Endothelial cell of umbilical vein (primary cell): ENCODE data around the gene INTS6. TPM values are rescaled to one million over a fixed set of nuclear protein-coding genes. Genes with fewer than 3 reads are reported as not detected.

Source experiments
- BruUV-seq: library from RNA; stranded (reverse); fragments of 400-500 nt; replicated peaks from 2 replicates; lab custom pipeline; 2021; lab: Mats Ljungman, UMichigan
- CTCF ChIA-PET: fragments of 300-600, 350-600 bp; sonication (Branson Sonifier 250); formaldehyde crosslinking; loops from one replicate; lab custom pipeline; 2021; ENCODE audit warnings: antibody characterized with exemption, inconsistent platforms; lab: Charles Lee
- POLR2A ChIA-PET: fragments of 300-600, 350-600 bp; sonication (Branson Sonifier 250); formaldehyde crosslinking; loops from one replicate; lab custom pipeline; 2021; ENCODE audit warnings: antibody characterized with exemption, inconsistent platforms; lab: Charles Lee
- DNase-seq: peaks from one replicate; pipeline ENCODE4 v3.0.0-alpha.2; 2011; ENCODE audit warnings: low read depth, low spot score
- FAIRE-seq: peaks from 2 replicates; lab custom pipeline; 2011; peaks lifted over from hg19 to GRCh38; lab: Jason Lieb, UNC
- H2AFZ ChIP-seq: 2 replicates; pipeline ENCODE4 v1.6.0; 2012; ENCODE audit warnings: low read depth, low read length, control low read depth, inconsistent platforms
- H3K27ac ChIP-seq: 2 replicates; pipeline ENCODE4 v1.5.1; 2011; ENCODE audit warnings: low read depth, mild to moderate bottlenecking, control low read depth, low read length, moderate library complexity; ENCODE audit not compliant: insufficient read depth
- H3K27me3 ChIP-seq, 2 experiments: 2 replicates each; pipeline versions ENCODE4 v1.6.0 to v1.6.1; 2011; ENCODE audit warnings: low read length in 2 of 2, mixed read lengths in 1 of 2; ENCODE audit not compliant: control insufficient read depth in 2 of 2, insufficient read depth in 2 of 2
- H3K36me3 ChIP-seq, 2 experiments: 2 replicates in 1 of 2; 3 replicates in 1 of 2; pipeline ENCODE4 v1.5.1; 2011; ENCODE audit warnings: low read length in 2 of 2, mild to moderate bottlenecking in 1 of 2, moderate library complexity in 1 of 2; ENCODE audit not compliant: control insufficient read depth in 2 of 2, insufficient read depth in 2 of 2; ENCODE audit errors: extremely low read depth in 1 of 2
- H3K4me1 ChIP-seq: 3 replicates; pipeline ENCODE4 v1.5.1; 2011; ENCODE audit warnings: mild to moderate bottlenecking, low read length; ENCODE audit not compliant: control insufficient read depth, insufficient read depth; ENCODE audit errors: extremely low read depth
- H3K4me2 ChIP-seq: 2 replicates; pipeline ENCODE4 v1.6.1; 2011; ENCODE audit warnings: low read length, control low read depth, mixed read lengths; ENCODE audit not compliant: insufficient read depth
- H3K4me3 ChIP-seq, 3 experiments: fragments of 200-600 bp in 1 of 3; sonication (generic), shearing (Covaris generic) in 1 of 3; replicated peaks in 1 of 3; 2 replicates each; pipeline ENCODE4 v1.5.1; 2011 to 2016; ENCODE audit warnings: control low read depth in 3 of 3, low read length in 3 of 3, mild to moderate bottlenecking in 2 of 3, inconsistent platforms in 1 of 3, low read depth in 1 of 3, moderate library complexity in 1 of 3; ENCODE audit not compliant: insufficient read depth in 1 of 3
- H3K79me2 ChIP-seq: 2 replicates; pipeline ENCODE4 v1.6.0; 2012; ENCODE audit warnings: low read length, inconsistent platforms; ENCODE audit not compliant: control insufficient read depth, insufficient read depth
- H3K9ac ChIP-seq: replicated peaks from 2 replicates; pipeline ENCODE3; 2011; ENCODE audit warnings: low read length, control low read depth; ENCODE audit not compliant: insufficient read depth; ENCODE audit errors: extremely low read depth
- H3K9me1 ChIP-seq: replicated peaks from 3 replicates; pipeline ENCODE4 v1.6.0; 2011; ENCODE audit warnings: mild to moderate bottlenecking, low read length; ENCODE audit not compliant: control insufficient read depth, insufficient read depth; ENCODE audit errors: extremely low read depth
- H3K9me3 ChIP-seq: replicated peaks from 2 replicates; pipeline ENCODE4 v1.5.1; 2012; ENCODE audit warnings: low read length, inconsistent platforms; ENCODE audit not compliant: control insufficient read depth, insufficient read depth
- H4K20me1 ChIP-seq: replicated peaks from 2 replicates; pipeline ENCODE3; 2011; ENCODE audit warnings: mild to moderate bottlenecking, low read length; ENCODE audit not compliant: control insufficient read depth, insufficient read depth; ENCODE audit errors: extremely low read depth
- CTCF ChIP-seq, 2 donors: IDR thresholded peaks; 1 replicate in 1 of 2; 2 replicates in 1 of 2; pipeline ENCODE4 v1.5.1; 2011; ENCODE audit warnings: low read length in 2 of 2, mild to moderate bottlenecking in 2 of 2, moderate library complexity in 2 of 2, control low read depth in 1 of 2, inconsistent platforms in 1 of 2, low read depth in 1 of 2; ENCODE audit not compliant: insufficient read depth in 1 of 2; ENCODE audit errors: extremely low read depth in 1 of 2
- EZH2 ChIP-seq: IDR thresholded peaks from 2 replicates; pipeline ENCODE4 v1.6.1; 2012; ENCODE audit warnings: borderline replicate concordance, low read depth, mild to moderate bottlenecking, moderate library complexity, low read length, inconsistent platforms; ENCODE audit not compliant: severe bottlenecking
- FOS ChIP-seq: IDR thresholded peaks from 2 replicates; pipeline ENCODE4 v1.6.1; 2011; ENCODE audit warnings: mild to moderate bottlenecking, low read length, moderate library complexity, borderline replicate concordance; ENCODE audit not compliant: insufficient read depth
- GATA2 ChIP-seq: IDR thresholded peaks from 2 replicates; pipeline ENCODE4 v1.7.0; 2011; ENCODE audit warnings: low read depth, mild to moderate bottlenecking, moderate library complexity, mixed read lengths, low read length; ENCODE audit not compliant: insufficient read length, insufficient read depth
- JUN ChIP-seq: IDR thresholded peaks from 2 replicates; pipeline ENCODE4 v1.6.1; 2011; ENCODE audit warnings: borderline replicate concordance, low read depth; ENCODE audit not compliant: insufficient read length, insufficient read depth
- MAX ChIP-seq: IDR thresholded peaks from 2 replicates; pipeline ENCODE4 v1.6.1; 2011; ENCODE audit not compliant: insufficient read depth, insufficient read length
- MYC ChIP-seq: IDR thresholded peaks from one replicate; pipeline ENCODE4 v1.6.1; 2011; ENCODE audit warnings: mild to moderate bottlenecking, low read depth, low read length
- POLR2A ChIP-seq: IDR thresholded peaks from 2 replicates; pipeline ENCODE4 v1.6.1; 2012; ENCODE audit warnings: low read depth, mild to moderate bottlenecking, control low read depth, low read length
- POLR2AphosphoS5 ChIP-seq: IDR thresholded peaks from 2 replicates; pipeline ENCODE4 v1.6.1; 2012; ENCODE audit warnings: low read depth, mild to moderate bottlenecking, control low read depth, low read length, moderate library complexity; ENCODE audit not compliant: insufficient read depth
- dilution Hi-C: fragments of 300-500 bp; cut with MboI; formaldehyde crosslinking; loops from one replicate; pipeline ENCODE4 v1.15.0; 2019; ENCODE audit warnings: low sequenced_read_pairs; ENCODE audit not compliant: extremely low pct_ligation_motif_present
- intact Hi-C: fragments of 100-400 bp; cut with micrococcal nuclease; formaldehyde crosslinking; loops from one replicate; pipeline ENCODE4 v1.10.0; 2022
- polyA plus RNA-seq, 4 experiments: library from polyadenylated mRNA; depleted of rRNA in 3 of 4; stranded (reverse) in 3 of 4; unstranded in 1 of 4; fragments of >200 nt; gene quantifications; 2 replicates each; pipeline versions ENCODE4 v1.2.1 to v1.2.3, GENCODE V29; 2011 to 2012; ENCODE audit warnings: missing spikeins in 1 of 4
- total RNA-seq: library from RNA; stranded (reverse); gene quantifications from 2 replicates; pipeline ENCODE4 v1.2.3, GENCODE V29; 2021

The INTS6 gene
- total and polyA plus RNA-seq, 2 donors (not counting 3 experiments of a cell fraction or from before 2014, with no cell fraction given), result 9.5 to 45.4 TPM

GRCh38 chr13:51502153-51502651, 49.4 kb upstream of the INTS6 start:
- no peaks in the 10 kb centered on the region for H4K20me1 ChIP-seq
- no peaks in the 10 kb centered on the region for H3K9me1 ChIP-seq
- H3K9me3 ChIP-seq, result no peaks in the 10 kb centered on the region
- H2AFZ ChIP-seq, result no peak overlapping the region
- no peak overlapping the region for H3K9ac ChIP-seq
- ChIA-PET CTCF (no interaction called here), POLR2A (no interaction called here)
- no peak overlapping the region for H3K4me2 ChIP-seq
- no peaks in the 10 kb centered on the region for H3K36me3 ChIP-seq
- H3K4me1 ChIP-seq, result no peaks in the 10 kb centered on the region
- dilution Hi-C loops (no loop called here), intact Hi-C loops (no loop called here)
- BruUV-seq, result no TSS peak
- FAIRE-seq (no peak), DNase-seq (no peak)
- TF ChIP-seq JUN (no peak), GATA2 (no peak), MAX (no peak), CTCF (IDR thresholded peaks at IDR 0.05; ENCODE audit: extremely low read depth in 1 of 2, insufficient read depth in 1 of 2, low read depth in 1 of 2, low read length in 2 of 2) (no peak)
- no peak overlapping the region for H3K4me3 ChIP-seq
- H3K27me3 ChIP-seq, result peaks cover 3 to 9% of the 10 kb centered on the region in 2 experiments
- H3K79me2 ChIP-seq, result no peaks in the 10 kb centered on the region
- no peak overlapping the region for H3K27ac ChIP-seq

GRCh38 chr13:51501592-51502152, 48.8 kb upstream of the INTS6 start:
- Histone ChIP-seq H4K20me1 (no peaks in the 10 kb centered on the region), H3K9me3 (no peaks in the 10 kb centered on the region), H3K9me1 (no peaks in the 10 kb centered on the region), H3K27ac (no peak overlapping the region), H3K4me2 (no peak overlapping the region), H3K27me3 (peaks cover 3 to 12% of the 10 kb centered on the region in 2 experiments), H3K9ac (no peak overlapping the region), H2AFZ (no peak overlapping the region), H3K4me3 (no peak overlapping the region), H3K36me3 (no peaks in the 10 kb centered on the region), H3K79me2 (no peaks in the 10 kb centered on the region), H3K4me1 (no peaks in the 10 kb centered on the region)
- intact Hi-C loops, result no loop called here
- ChIA-PET POLR2A (no interaction called here), CTCF (no interaction called here)
- BruUV-seq, result no TSS peak
- TF ChIP-seq MAX, result no peak
- TF ChIP-seq CTCF (IDR thresholded peaks at IDR 0.05; ENCODE audit: extremely low read depth in 1 of 2, insufficient read depth in 1 of 2, low read depth in 1 of 2, low read length in 2 of 2), result no peak
- TF ChIP-seq FOS, result no peak
- no peak for TF ChIP-seq MYC
- no peak for TF ChIP-seq GATA2
- no peak for TF ChIP-seq JUN
- no peak for TF ChIP-seq POLR2A
- no peak for TF ChIP-seq EZH2
- TF ChIP-seq POLR2AphosphoS5, result no peak
- DNase-seq (no peak), FAIRE-seq (no peak)
- dilution Hi-C loops, result no loop called here
